GM12878 (cell line): ENCODE measurements around the gene NOVA2. TPM values are rescaled to one million over a fixed set of nuclear protein-coding genes. Genes with fewer than 3 reads are reported as not detected.

Experiments used
- ATAC-seq: fragments of 200-7000 bp; cut with Tn5 transposase; 3 replicates; pipeline ENCODE4 v1.9.1; 2020; ENCODE audit warnings: mild to moderate bottlenecking, moderate library complexity
- BruUV-seq: library from RNA; stranded (reverse); fragments of 400-500 nt; replicated peaks from 2 replicates; lab custom pipeline; 2021; lab: Mats Ljungman, UMichigan
- CTCF ChIA-PET: fragments of 300-600 bp; sonication (Branson Sonifier 250); formaldehyde crosslinking; extraction: SDS; loops from one replicate; lab custom pipeline; 2021; ENCODE audit warnings: inconsistent platforms; lab: Yijun Ruan, JAX
- POLR2A ChIA-PET: fragments of 350-600 bp; formaldehyde crosslinking; extraction: SDS; loops from one replicate; lab custom pipeline; 2021; ENCODE audit warnings: inconsistent platforms; lab: Charles Lee
- RAD21 ChIA-PET: fragments of 300-600 bp; sonication (Branson Sonifier 250); formaldehyde crosslinking; loops from one replicate; lab custom pipeline; 2023; ENCODE audit warnings: antibody characterized with exemption; ENCODE audit not compliant: unreplicated experiment; lab: Charles Lee
- SMC1A ChIA-PET: fragments of 300-600 bp; sonication (Branson Sonifier 250); formaldehyde crosslinking; loops from one replicate; lab custom pipeline; 2023; ENCODE audit not compliant: unreplicated experiment, uncharacterized antibody; lab: Charles Lee
- DNase-seq: peaks from one replicate; pipeline ENCODE4 v3.0.0-alpha.2; 2011; ENCODE audit warnings: low read depth, low spot score
- FAIRE-seq: peaks from 3 replicates; lab custom pipeline; 2011; peaks lifted over from hg19 to GRCh38; lab: Jason Lieb, UNC
- H2AFZ ChIP-seq: 2 replicates; pipeline ENCODE4 v1.6.0; 2011; ENCODE audit warnings: low read depth, low read length, control low read depth; ENCODE audit not compliant: control insufficient read depth
- H3K27ac ChIP-seq: 2 replicates; pipeline ENCODE4 v1.5.1; 2011; ENCODE audit warnings: control low read depth; ENCODE audit not compliant: control insufficient read depth, insufficient read depth
- H3K27me3 ChIP-seq, 2 experiments: replicated peaks in 1 of 2; 2 replicates each; pipeline versions ENCODE4 v1.6.0 to v1.6.1; 2011; ENCODE audit warnings: low read length in 1 of 2; ENCODE audit not compliant: control insufficient read depth in 2 of 2, insufficient read depth in 2 of 2
- H3K36me3 ChIP-seq, 2 experiments: 2 replicates each; pipeline ENCODE4 v1.5.1; 2011; ENCODE audit warnings: low read length in 1 of 2; ENCODE audit not compliant: control insufficient read depth in 2 of 2, insufficient read depth in 2 of 2
- H3K4me1 ChIP-seq: 2 replicates; pipeline ENCODE4 v1.6.1; 2011; ENCODE audit warnings: mild to moderate bottlenecking, low read length, moderate library complexity, mixed read lengths; ENCODE audit not compliant: control insufficient read depth, insufficient read depth
- H3K4me2 ChIP-seq: 2 replicates; pipeline ENCODE4 v1.6.0; 2011; ENCODE audit warnings: control low read depth; ENCODE audit not compliant: control insufficient read depth, insufficient read depth
- H3K4me3 ChIP-seq: fragments of 200-600 bp; sonication (generic); 2 replicates; pipeline ENCODE4 v1.5.1; 2016
- H3K79me2 ChIP-seq: 2 replicates; pipeline ENCODE4 v1.6.0; 2011; ENCODE audit warnings: low read length; ENCODE audit not compliant: control insufficient read depth, insufficient read depth
- H3K9ac ChIP-seq: 2 replicates; pipeline ENCODE4 v1.8.0; 2011; ENCODE audit warnings: low read length, control low read depth, mixed read lengths; ENCODE audit not compliant: control insufficient read depth, insufficient read depth
- H3K9me3 ChIP-seq: replicated peaks from 3 replicates; pipeline ENCODE4 v1.5.1; 2011; ENCODE audit warnings: mild to moderate bottlenecking, low read length; ENCODE audit not compliant: control insufficient read depth, insufficient read depth
- H4K20me1 ChIP-seq: 2 replicates; pipeline ENCODE4 v1.6.0; 2011; ENCODE audit not compliant: control insufficient read depth, insufficient read depth
- ASH2L ChIP-seq: fragments of 300-600, 200-600 bp; sonication (generic); IDR thresholded peaks from 2 replicates; pipeline ENCODE4 v1.6.1; 2017; ENCODE audit warnings: low read depth, mild to moderate bottlenecking, borderline replicate concordance
- CHD2 ChIP-seq: IDR thresholded peaks from 2 replicates; pipeline ENCODE4 v1.6.1; 2011; ENCODE audit warnings: low read depth, low read length, improper control_type of control experiment, borderline replicate concordance
- ELK1 ChIP-seq: IDR thresholded peaks from 2 replicates; pipeline ENCODE4 v1.6.1; 2012; ENCODE audit warnings: low read depth, low read length, improper control_type of control experiment
- HDAC6 ChIP-seq: fragments of 200-600 bp; sonication (generic); IDR thresholded peaks from one replicate; pipeline ENCODE4 v1.8.0; 2017; ENCODE audit warnings: antibody characterized with exemption; ENCODE audit not compliant: unreplicated experiment
- KAT2A ChIP-seq: conservative IDR thresholded peaks from 2 replicates; pipeline ENCODE4 v1.6.1; 2011; ENCODE audit warnings: low read depth, low read length; ENCODE audit not compliant: control insufficient read depth
- POLR2A ChIP-seq: IDR thresholded peaks from 2 replicates; pipeline ENCODE4 v1.6.1; 2011; ENCODE audit warnings: low read depth, mild to moderate bottlenecking, low read length
- POU2F2 ChIP-seq: IDR thresholded peaks from 3 replicates; pipeline ENCODE4 v1.6.1; 2011; ENCODE audit warnings: low read depth, mild to moderate bottlenecking, low read length, borderline replicate concordance
- RB1 ChIP-seq: fragments of 450-650 bp; formaldehyde crosslinking; IDR thresholded peaks from 2 replicates; pipeline ENCODE4 v1.6.1; 2017; ENCODE audit warnings: mild to moderate bottlenecking, borderline replicate concordance
- RBBP5 ChIP-seq: fragments of 200-600 bp; sonication (generic); conservative IDR thresholded peaks from 2 replicates; pipeline ENCODE4 v1.6.1; 2016
- SUPT20H ChIP-seq: IDR thresholded peaks from 2 replicates; pipeline ENCODE4 v1.6.1; 2011; ENCODE audit warnings: low read depth, mild to moderate bottlenecking, low read length, moderate library complexity, borderline replicate concordance; ENCODE audit not compliant: control insufficient read depth
- YY1 ChIP-seq: IDR thresholded peaks from 2 replicates; pipeline ENCODE4 v1.6.1; 2011; ENCODE audit warnings: low read depth, mild to moderate bottlenecking, low read length
- ZNF207 ChIP-seq: fragments of 450-650 bp; IDR thresholded peaks from 2 replicates; pipeline ENCODE4 v1.6.1; 2014; ENCODE audit warnings: antibody characterized with exemption, mild to moderate bottlenecking, borderline replicate concordance
- ZNF24 ChIP-seq: fragments of 450-650 bp; IDR thresholded peaks from 2 replicates; pipeline ENCODE4 v1.6.1; 2017; ENCODE audit warnings: antibody characterized with exemption, mild to moderate bottlenecking
- WGBS: methylation state at CpG from one replicate; pipeline ENCODE4 v1.1.6; 2016; ENCODE audit warnings: low lambda C conversion rate; ENCODE audit not compliant: insufficient replicate concordance, insufficient coverage; ENCODE audit errors: missing lambda C conversion rate; 5-methylcytosine and 5-hydroxymethylcytosine counted together
- in situ Hi-C: fragments of 300-500 bp; cut with MboI; formaldehyde crosslinking; loops from 9 replicates; pipeline ENCODE4 v1.14.3; 2018; ENCODE audit warnings: mixed read lengths
- intact Hi-C: fragments of 100-400 bp; cut with micrococcal nuclease; formaldehyde crosslinking; loops from one replicate; pipeline ENCODE4 v1.14.2; 2022; ENCODE audit not compliant: unreplicated experiment
- polyA plus RNA-seq, 11 experiments: library from polyadenylated mRNA; depleted of rRNA in 4 of 11; unstranded in 6 of 11; stranded (reverse) in 5 of 11; fragments of >200 nt; fragmentation: Nextera tagmentation in 4 of 11; fragmentation: Illumina TruSeq in 1 of 11; extraction: Ambion mirVana in 4 of 11; extraction: Trizol in 1 of 11; gene quantifications; 1 replicate in 1 of 11; 2 replicates in 10 of 11; pipeline versions ENCODE4 v1.2.1 to v1.2.3, GENCODE V29; 2011 to 2016; ENCODE audit warnings: inconsistent platforms in 2 of 11, missing spikeins in 2 of 11, low read depth in 1 of 11
- total RNA-seq, 4 experiments: library from RNA; depleted of rRNA in 3 of 4; stranded (reverse); fragments of >200 nt in 3 of 4; fragmentation: Illumina TruSeq in 1 of 4; extraction: Trizol in 1 of 4; gene quantifications; 2 replicates each; pipeline versions ENCODE4 v1.2.1 to v1.2.3, GENCODE V29; 2013 to 2021
- TF ChIP-seq, protein P1 (sequence below): fragments of 450-650 bp; IDR thresholded peaks from 2 replicates; pipeline ENCODE4 v1.6.1; 2017; ENCODE audit warnings: antibody characterized with exemption, mild to moderate bottlenecking, moderate library complexity
- TF ChIP-seq, protein P2 (sequence below): fragments of 450-650 bp; IDR thresholded peaks from 2 replicates; pipeline ENCODE4 v1.6.1; 2017; ENCODE audit warnings: mild to moderate bottlenecking, low read depth, inconsistent platforms; ENCODE audit not compliant: poor library complexity, severe bottlenecking
- TF ChIP-seq, protein P3 (sequence below), 3 experiments: IDR thresholded peaks in 2 of 3; conservative IDR thresholded peaks in 1 of 3; 2 replicates each; pipeline ENCODE4 v1.5.1; 2011; ENCODE audit warnings: low read depth in 3 of 3, low read length in 3 of 3, mild to moderate bottlenecking in 3 of 3, control low read depth in 2 of 3, moderate library complexity in 2 of 3, inconsistent platforms in 1 of 3, mixed read lengths in 1 of 3; ENCODE audit not compliant: control insufficient read depth in 2 of 3, insufficient read depth in 1 of 3; ENCODE audit errors: extremely low read depth in 1 of 3

The NOVA2 gene
- total and polyA plus RNA-seq, 10 of the 15 experiments (the other 5 are each of a cell fraction or from before 2014, with no cell fraction given): under 0.01 to 0.44 (median 0.03) TPM; not detected in 4

DNA sequence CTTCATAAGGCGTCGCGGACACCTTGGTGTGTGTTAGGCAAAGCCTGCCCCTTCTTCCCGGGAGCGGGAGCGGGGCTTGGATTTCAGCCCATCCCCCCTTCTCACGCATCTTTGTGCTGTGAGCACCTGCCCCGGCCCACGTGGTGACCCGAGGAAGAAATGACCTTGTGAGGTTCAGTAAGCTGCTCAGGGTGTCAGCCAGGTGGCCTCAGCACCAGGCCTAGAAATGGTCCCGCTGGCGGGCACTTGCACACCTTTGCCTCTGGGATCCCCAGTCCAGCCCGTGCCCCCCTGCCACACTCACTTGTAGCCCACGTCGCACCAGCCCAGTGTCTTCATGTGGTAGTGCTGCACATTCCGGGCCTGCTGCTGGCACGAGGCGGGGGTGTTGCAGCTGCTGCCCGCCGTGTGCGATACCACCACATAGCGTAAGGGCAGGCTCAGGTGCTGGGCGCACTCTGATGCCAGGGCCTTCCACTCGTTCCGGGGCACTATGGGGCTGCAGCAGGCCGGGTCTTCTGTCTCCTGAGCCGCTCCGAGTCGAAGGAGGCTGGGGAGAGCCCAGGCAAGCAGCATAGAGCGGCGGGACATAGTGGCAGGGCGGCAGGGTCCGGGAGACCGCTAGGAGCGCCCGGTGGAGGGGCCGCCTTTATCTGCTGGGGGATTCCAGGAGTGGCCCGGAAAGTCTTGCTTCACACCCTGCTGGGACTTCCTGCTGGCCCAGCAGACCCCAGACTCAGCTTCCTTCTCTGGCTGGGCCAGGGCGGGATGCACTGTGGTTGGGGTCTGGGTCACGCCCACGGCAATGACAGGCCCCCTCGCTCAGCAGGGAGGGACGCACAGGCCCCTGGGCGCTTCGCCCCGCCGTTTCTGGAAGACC is 49.0 kb upstream of the NOVA2 start, which contains the start of gene PGLYRP1:
Gene PGLYRP1 (minus strand): TSS at position 623 of the 880 bp plus-strand sequence. CDS start 32 bp downstream, at position 591.
- no peak for DNase-seq
- POLR2A ChIA-PET: no interaction called here
- RAD21 ChIA-PET: no interaction called here
- 64% methylated on average over 47 of the region's 47 CpGs for WGBS
- H2AFZ ChIP-seq: no peak within 1 kb of the TSS
- BruUV-seq: no TSS peak
- no peaks in the 10 kb centered on the region; a peak in 1 of 4 replicates for H3K36me3 ChIP-seq
- H3K4me1 ChIP-seq: no peaks in the 10 kb centered on the region
- no peak within 1 kb of the TSS for H3K27ac ChIP-seq
- no peaks in the 10 kb centered on the region for H4K20me1 ChIP-seq
- H3K4me3 ChIP-seq: no peak within 1 kb of the TSS
- SMC1A ChIA-PET: no interaction called here
- H3K27me3 ChIP-seq: no peaks in the 10 kb centered on the region
- CTCF ChIA-PET: no interaction called here
- no peak within 1 kb of the TSS for H3K9ac ChIP-seq
- no peaks in the 10 kb centered on the region for H3K79me2 ChIP-seq
- FAIRE-seq: no peak
- H3K9me3 ChIP-seq: no peaks in the 10 kb centered on the region
- ATAC-seq: no peak
- H3K4me2 ChIP-seq: no peak within 1 kb of the TSS
- in situ Hi-C loops (no loop called here), intact Hi-C loops (no loop called here)
- no peak for TF ChIP-seq SUPT20H
- no peak for TF ChIP-seq KAT2A
- no peak for TF ChIP-seq POLR2A
- TF ChIP-seq ELK1: no peak
- TF ChIP-seq RB1: no peak
- TF ChIP-seq, protein P1, sequence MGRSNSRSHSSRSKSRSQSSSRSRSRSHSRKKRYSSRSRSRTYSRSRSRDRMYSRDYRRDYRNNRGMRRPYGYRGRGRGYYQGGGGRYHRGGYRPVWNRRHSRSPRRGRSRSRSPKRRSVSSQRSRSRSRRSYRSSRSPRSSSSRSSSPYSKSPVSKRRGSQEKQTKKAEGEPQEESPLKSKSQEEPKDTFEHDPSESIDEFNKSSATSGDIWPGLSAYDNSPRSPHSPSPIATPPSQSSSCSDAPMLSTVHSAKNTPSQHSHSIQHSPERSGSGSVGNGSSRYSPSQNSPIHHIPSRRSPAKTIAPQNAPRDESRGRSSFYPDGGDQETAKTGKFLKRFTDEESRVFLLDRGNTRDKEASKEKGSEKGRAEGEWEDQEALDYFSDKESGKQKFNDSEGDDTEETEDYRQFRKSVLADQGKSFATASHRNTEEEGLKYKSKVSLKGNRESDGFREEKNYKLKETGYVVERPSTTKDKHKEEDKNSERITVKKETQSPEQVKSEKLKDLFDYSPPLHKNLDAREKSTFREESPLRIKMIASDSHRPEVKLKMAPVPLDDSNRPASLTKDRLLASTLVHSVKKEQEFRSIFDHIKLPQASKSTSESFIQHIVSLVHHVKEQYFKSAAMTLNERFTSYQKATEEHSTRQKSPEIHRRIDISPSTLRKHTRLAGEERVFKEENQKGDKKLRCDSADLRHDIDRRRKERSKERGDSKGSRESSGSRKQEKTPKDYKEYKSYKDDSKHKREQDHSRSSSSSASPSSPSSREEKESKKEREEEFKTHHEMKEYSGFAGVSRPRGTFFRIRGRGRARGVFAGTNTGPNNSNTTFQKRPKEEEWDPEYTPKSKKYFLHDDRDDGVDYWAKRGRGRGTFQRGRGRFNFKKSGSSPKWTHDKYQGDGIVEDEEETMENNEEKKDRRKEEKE: no peak
- no peak for TF ChIP-seq ZNF24
- TF ChIP-seq, protein P2, sequence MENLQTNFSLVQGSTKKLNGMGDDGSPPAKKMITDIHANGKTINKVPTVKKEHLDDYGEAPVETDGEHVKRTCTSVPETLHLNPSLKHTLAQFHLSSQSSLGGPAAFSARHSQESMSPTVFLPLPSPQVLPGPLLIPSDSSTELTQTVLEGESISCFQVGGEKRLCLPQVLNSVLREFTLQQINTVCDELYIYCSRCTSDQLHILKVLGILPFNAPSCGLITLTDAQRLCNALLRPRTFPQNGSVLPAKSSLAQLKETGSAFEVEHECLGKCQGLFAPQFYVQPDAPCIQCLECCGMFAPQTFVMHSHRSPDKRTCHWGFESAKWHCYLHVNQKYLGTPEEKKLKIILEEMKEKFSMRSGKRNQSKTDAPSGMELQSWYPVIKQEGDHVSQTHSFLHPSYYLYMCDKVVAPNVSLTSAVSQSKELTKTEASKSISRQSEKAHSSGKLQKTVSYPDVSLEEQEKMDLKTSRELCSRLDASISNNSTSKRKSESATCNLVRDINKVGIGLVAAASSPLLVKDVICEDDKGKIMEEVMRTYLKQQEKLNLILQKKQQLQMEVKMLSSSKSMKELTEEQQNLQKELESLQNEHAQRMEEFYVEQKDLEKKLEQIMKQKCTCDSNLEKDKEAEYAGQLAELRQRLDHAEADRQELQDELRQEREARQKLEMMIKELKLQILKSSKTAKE: no peak
- no peak for TF ChIP-seq CHD2
- TF ChIP-seq, protein P3, sequence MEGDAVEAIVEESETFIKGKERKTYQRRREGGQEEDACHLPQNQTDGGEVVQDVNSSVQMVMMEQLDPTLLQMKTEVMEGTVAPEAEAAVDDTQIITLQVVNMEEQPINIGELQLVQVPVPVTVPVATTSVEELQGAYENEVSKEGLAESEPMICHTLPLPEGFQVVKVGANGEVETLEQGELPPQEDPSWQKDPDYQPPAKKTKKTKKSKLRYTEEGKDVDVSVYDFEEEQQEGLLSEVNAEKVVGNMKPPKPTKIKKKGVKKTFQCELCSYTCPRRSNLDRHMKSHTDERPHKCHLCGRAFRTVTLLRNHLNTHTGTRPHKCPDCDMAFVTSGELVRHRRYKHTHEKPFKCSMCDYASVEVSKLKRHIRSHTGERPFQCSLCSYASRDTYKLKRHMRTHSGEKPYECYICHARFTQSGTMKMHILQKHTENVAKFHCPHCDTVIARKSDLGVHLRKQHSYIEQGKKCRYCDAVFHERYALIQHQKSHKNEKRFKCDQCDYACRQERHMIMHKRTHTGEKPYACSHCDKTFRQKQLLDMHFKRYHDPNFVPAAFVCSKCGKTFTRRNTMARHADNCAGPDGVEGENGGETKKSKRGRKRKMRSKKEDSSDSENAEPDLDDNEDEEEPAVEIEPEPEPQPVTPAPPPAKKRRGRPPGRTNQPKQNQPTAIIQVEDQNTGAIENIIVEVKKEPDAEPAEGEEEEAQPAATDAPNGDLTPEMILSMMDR (IDR thresholded peaks at IDR 0.05 in 2 of 3, conservative IDR thresholded peaks at IDR 0.05 in 1 of 3; ENCODE audit: control insufficient read depth in 2 of 3, extremely low read depth in 1 of 3, insufficient read depth in 1 of 3, low read depth in 3 of 3, low read length in 3 of 3): no peak
- TF ChIP-seq POU2F2: no peak
- TF ChIP-seq RBBP5: no peak
- TF ChIP-seq ZNF207: no peak
- no peak for TF ChIP-seq HDAC6
- no peak for TF ChIP-seq YY1
- no peak for TF ChIP-seq ASH2L
